ENCODE data around the gene EMD.

DNA sequence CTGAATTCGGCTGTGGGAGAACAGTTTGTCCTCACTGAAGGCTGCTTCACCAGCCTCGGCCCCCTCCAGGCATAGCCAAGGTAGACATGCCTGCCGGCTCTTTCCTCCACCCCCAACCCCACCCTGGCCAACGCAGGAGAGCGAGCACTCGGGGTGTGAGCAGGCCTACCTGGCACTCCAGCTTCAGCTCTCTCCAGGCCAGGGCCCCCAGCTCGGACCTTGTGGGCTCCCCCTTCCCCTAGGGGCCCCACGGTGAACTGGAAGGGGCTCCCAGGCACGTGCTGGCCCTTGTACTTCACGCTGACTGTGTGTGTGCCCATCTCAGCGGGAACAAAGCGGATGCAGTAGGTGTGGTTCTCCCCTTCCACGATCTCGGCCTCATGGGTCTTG lies 27.1 kb upstream of the EMD start:
- TF ChIP-seq, protein P1, sequence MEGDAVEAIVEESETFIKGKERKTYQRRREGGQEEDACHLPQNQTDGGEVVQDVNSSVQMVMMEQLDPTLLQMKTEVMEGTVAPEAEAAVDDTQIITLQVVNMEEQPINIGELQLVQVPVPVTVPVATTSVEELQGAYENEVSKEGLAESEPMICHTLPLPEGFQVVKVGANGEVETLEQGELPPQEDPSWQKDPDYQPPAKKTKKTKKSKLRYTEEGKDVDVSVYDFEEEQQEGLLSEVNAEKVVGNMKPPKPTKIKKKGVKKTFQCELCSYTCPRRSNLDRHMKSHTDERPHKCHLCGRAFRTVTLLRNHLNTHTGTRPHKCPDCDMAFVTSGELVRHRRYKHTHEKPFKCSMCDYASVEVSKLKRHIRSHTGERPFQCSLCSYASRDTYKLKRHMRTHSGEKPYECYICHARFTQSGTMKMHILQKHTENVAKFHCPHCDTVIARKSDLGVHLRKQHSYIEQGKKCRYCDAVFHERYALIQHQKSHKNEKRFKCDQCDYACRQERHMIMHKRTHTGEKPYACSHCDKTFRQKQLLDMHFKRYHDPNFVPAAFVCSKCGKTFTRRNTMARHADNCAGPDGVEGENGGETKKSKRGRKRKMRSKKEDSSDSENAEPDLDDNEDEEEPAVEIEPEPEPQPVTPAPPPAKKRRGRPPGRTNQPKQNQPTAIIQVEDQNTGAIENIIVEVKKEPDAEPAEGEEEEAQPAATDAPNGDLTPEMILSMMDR (IDR thresholded peaks at IDR 0.05): no peak
- TF ChIP-seq POLR2A (IDR thresholded peaks at IDR 0.05): no peak
